ENCODE data around the gene BARD1. TPM values are rescaled to one million over a fixed set of nuclear protein-coding genes. Genes with fewer than 3 reads are reported as not detected.

Gene BARD1
- total and polyA plus RNA-seq, 2 of the 8 experiments (the other 6 are each of a cell fraction or from before 2014, with no cell fraction given): 11.1 to 29.8 TPM

DNA sequence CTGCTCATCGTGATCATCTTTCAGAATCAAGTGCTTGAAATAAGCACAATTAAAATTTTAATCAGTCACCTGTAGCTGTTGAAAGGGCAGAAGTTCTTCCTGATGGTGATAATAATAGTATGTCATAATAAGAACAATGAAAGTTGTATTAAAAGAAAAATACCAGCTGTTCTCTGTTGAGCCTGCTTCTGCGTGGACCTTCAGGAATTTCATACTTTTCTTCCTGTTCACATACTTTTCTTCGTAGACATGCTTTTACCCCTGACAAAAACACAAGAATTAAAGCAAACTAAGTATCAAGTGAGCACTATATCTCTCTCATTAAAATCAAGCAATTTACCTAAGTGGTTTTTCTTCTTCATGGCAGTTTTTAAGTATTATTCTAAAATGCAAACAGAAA is 79.2 kb downstream of the BARD1 start:
- Histone ChIP-seq H3K27ac (ENCODE audit: low read depth, low read length) (no peak overlapping the region), H3K18ac (ENCODE audit: extremely low read depth, low read length) (no peak overlapping the region), H3K27me3 (replicated peaks in 1 of 4; ENCODE audit: control insufficient read depth in 3 of 4, extremely low read depth in 1 of 4, insufficient read depth in 3 of 4, low read length in 3 of 4) (no peaks in the 10 kb centered on the region), H3K79me2 (ENCODE audit: control insufficient read depth in 1 of 2, insufficient read depth in 2 of 2, low read length in 2 of 2) (no peaks in the 10 kb centered on the region), H3K4me1 (replicated peaks in 1 of 4; ENCODE audit: control insufficient read depth in 3 of 4, insufficient read depth in 4 of 4, low read length in 3 of 4) (no peaks in the 10 kb centered on the region), H2AFZ (ENCODE audit: low read length) (no peak overlapping the region), H3K56ac (replicated peaks; ENCODE audit: insufficient read length, low read depth, low read length) (no peak overlapping the region), H3K23ac (ENCODE audit: insufficient read length) (no peak overlapping the region), H4K20me1 (replicated peaks in 1 of 2; ENCODE audit: control insufficient read depth in 1 of 2, insufficient read depth in 2 of 2, low read length in 2 of 2) (peaks cover 0 to 4% of the 10 kb centered on the region in 2 experiments), H3K9ac (replicated peaks in 1 of 4; ENCODE audit: extremely low read depth in 1 of 4, low read depth in 3 of 4, low read length in 3 of 4) (no peak overlapping the region), H3K79me1 (ENCODE audit: low read depth, low read length) (no peaks in the 10 kb centered on the region), H4K8ac (ENCODE audit: extremely low read depth, insufficient read depth, low read length) (no peak overlapping the region), H3K4ac (replicated peaks; ENCODE audit: insufficient read length, low read depth, low read length) (no peak overlapping the region), H2BK15ac (ENCODE audit: low read length) (no peak overlapping the region), H3K14ac (ENCODE audit: insufficient read length) (no peak overlapping the region), H2BK20ac (ENCODE audit: low read length) (no peak overlapping the region), H4K91ac (replicated peaks; ENCODE audit: insufficient read length, low read length) (no peak overlapping the region), H2BK120ac (replicated peaks; ENCODE audit: low read depth, low read length) (no peak overlapping the region), H2AK5ac (ENCODE audit: low read depth, low read length) (no peak overlapping the region), H3K4me2 (ENCODE audit: insufficient read depth in 1 of 2, low read depth in 2 of 2, low read length in 2 of 2) (no peak overlapping the region), H3K9me3 (ENCODE audit: insufficient read depth in 2 of 2, low read depth in 1 of 2, low read length in 1 of 2) (no peaks in the 10 kb centered on the region), H4K5ac (ENCODE audit: insufficient read length, low read depth, low read length) (no peak overlapping the region), H3K4me3 (ENCODE audit: extremely low read depth in 1 of 4, insufficient read depth in 2 of 4, low read depth in 3 of 4, low read length in 4 of 4) (no peak overlapping the region), H3K23me2 (ENCODE audit: low read depth, low read length) (no peaks in the 10 kb centered on the region), H3K36me3 (ENCODE audit: control insufficient read depth in 2 of 4, insufficient read depth in 4 of 4, low read length in 3 of 4) (peaks cover 2 to 42% (median 10%) of the 10 kb centered on the region in 4 experiments; a peak in 7 of 8 replicates), H2BK5ac (ENCODE audit: low read depth, low read length) (no peak overlapping the region), H2BK12ac (ENCODE audit: low read depth, low read length) (no peak overlapping the region)
- TF ChIP-seq TAF7 (optimal IDR thresholded peaks at IDR 0.05; ENCODE audit: borderline replicate concordance, low read depth, low read length) (no peak), EZH2 (IDR thresholded peaks at IDR 0.05; ENCODE audit: low read depth, low read length, severe bottlenecking) (no peak), CHD2 (IDR thresholded peaks at IDR 0.05; ENCODE audit: low read length) (no peak), SUZ12 (IDR thresholded peaks at IDR 0.05; ENCODE audit: low read length) (no peak), NRF1 (IDR thresholded peaks at IDR 0.05; ENCODE audit: low read depth, low read length) (no peak)
- DNase-seq (ENCODE audit: low read depth in 1 of 2, low spot score in 2 of 2) (no peak), FAIRE-seq (no peak)
- ChIA-PET CTCF (ENCODE audit: partially characterized antibody) (interaction anchor here (1.1 kb wide), 1 partner anchor 12 kb away, joined by 4 read pairs; no protein-coding TSS in a partner anchor), POLR2A (ENCODE audit: partially characterized antibody) (no interaction called here)
- WGBS, 2 experiments (ENCODE audit: extremely low coverage in 1 of 2, insufficient coverage in 1 of 2, insufficient read length in 1 of 2, insufficient replicate concordance in 2 of 2, low coverage in 1 of 2, low lambda C conversion rate in 2 of 2, missing lambda C conversion rate in 1 of 2): 95% methylated on average over 3 of the region's 3 CpGs; no CpG with 5 or more reads in 1 of the 2 experiments
